HG03442 (cell line): Measurements from ENCODE around the gene LGR5.

Source experiments
- ATAC-seq: cut with Tn5 transposase; IDR thresholded peaks from one replicate; pipeline ENCODE4 v1.9.1; 2021; ENCODE audit warnings: mild to moderate bottlenecking, moderate library complexity; ENCODE audit not compliant: unreplicated experiment

LGR5 gene, protein sequence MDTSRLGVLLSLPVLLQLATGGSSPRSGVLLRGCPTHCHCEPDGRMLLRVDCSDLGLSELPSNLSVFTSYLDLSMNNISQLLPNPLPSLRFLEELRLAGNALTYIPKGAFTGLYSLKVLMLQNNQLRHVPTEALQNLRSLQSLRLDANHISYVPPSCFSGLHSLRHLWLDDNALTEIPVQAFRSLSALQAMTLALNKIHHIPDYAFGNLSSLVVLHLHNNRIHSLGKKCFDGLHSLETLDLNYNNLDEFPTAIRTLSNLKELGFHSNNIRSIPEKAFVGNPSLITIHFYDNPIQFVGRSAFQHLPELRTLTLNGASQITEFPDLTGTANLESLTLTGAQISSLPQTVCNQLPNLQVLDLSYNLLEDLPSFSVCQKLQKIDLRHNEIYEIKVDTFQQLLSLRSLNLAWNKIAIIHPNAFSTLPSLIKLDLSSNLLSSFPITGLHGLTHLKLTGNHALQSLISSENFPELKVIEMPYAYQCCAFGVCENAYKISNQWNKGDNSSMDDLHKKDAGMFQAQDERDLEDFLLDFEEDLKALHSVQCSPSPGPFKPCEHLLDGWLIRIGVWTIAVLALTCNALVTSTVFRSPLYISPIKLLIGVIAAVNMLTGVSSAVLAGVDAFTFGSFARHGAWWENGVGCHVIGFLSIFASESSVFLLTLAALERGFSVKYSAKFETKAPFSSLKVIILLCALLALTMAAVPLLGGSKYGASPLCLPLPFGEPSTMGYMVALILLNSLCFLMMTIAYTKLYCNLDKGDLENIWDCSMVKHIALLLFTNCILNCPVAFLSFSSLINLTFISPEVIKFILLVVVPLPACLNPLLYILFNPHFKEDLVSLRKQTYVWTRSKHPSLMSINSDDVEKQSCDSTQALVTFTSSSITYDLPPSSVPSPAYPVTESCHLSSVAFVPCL

DNA sequence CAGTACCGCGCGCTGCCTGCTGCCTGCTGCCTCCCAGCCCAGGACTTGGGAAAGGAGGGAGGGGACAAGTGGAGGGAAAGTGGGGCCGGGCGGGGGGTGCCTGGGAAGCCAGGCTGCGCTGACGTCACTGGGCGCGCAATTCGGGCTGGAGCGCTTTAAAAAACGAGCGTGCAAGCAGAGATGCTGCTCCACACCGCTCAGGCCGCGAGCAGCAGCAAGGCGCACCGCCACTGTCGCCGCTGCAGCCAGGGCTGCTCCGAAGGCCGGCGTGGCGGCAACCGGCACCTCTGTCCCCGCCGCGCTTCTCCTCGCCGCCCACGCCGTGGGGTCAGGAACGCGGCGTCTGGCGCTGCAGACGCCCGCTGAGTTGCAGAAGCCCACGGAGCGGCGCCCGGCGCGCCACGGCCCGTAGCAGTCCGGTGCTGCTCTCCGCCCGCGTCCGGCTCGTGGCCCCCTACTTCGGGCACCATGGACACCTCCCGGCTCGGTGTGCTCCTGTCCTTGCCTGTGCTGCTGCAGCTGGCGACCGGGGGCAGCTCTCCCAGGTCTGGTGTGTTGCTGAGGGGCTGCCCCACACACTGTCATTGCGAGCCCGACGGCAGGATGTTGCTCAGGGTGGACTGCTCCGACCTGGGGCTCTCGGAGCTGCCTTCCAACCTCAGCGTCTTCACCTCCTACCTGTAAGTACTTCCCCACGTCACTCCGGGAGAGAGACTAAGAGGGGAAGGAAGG is at the start of gene LGR5:
Gene LGR5, plus strand, starts transcription at position 186 of the 732 bp plus-strand sequence. Its CDS starts 283 bp downstream, at position 469.
- ATAC-seq, result peak; percentile 37

- peak; percentile 97 for ATAC-seq
Measured at GRCh38 chr12:71392521-71393145, 47.0 kb upstream of the LGR5 start.

GRCh38 chr12:71393625-71394024 is 46.0 kb upstream of the LGR5 start:
- ATAC-seq, result no peak

DNA sequence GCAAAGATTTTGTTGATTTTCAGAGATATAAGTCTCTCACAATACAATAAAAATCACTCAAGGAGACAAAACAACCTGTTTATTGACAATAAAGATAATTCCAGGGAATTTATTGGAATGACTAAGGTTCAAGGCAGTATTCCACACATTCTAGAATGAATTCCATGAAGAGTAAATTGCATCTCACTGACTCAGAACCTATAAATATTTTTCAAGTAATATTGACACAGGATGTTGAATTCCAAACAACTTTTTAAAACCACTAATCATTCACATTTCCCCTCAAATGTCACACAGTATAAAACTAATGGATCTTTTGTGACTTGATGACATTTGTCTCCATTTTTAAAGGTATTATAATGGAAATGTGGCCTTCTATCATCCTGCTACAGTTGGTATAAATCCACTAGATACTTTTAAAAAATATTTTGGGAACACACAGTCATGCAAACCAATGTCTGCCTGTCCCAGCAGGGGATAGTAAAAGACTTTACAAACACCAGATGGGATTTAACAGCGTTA is 42.1 kb upstream of the LGR5 start:
- no peak for ATAC-seq

GRCh38 chr12:71399197-71399596 is 40.4 kb upstream of the LGR5 start:
- ATAC-seq, result no peak

GRCh38 chr12:71400481-71400880 is 39.1 kb upstream of the LGR5 start:
- peak; percentile 59 for ATAC-seq

DNA sequence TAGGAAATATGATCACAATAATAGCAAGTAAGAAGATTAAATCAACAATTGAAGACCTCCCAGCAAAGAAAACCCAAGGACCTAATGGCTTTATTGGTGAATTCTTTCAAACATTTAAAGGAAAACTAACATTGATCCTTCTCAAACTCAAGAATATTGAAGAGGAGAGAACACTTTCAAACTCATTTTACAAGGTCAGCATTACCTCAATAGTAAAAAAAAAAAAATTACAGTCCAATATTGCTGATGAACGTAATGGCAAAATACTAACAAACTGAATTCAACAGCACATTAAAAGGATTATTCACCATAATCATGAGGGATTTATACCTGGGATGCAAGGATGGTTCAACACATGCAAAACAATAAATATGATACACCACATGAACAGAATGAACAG is 33.7 kb upstream of the LGR5 start:
- ATAC-seq, result no peak

GRCh38 chr12:71407732-71408131 is 31.9 kb upstream of the LGR5 start:
- ATAC-seq, result no peak

DNA sequence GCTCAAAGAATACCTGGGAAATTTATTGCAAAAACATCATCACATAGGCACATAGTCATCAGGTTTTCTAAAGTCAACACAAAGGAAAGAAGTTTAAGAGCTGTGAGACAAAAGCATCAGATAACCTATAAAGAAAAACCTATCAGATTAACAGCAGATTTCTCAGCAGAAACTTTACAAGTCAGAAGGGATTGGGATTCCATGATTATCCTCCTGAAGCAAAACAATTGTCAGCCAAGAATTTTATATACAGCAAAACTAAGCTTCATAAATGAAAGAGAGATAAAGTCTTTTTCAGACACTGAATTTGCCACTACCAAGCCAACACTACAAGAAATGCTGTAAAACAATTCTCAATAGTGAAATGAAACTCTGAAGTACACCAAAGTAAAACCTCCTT is 28.8 kb upstream of the LGR5 start:
- no peak for ATAC-seq

DNA sequence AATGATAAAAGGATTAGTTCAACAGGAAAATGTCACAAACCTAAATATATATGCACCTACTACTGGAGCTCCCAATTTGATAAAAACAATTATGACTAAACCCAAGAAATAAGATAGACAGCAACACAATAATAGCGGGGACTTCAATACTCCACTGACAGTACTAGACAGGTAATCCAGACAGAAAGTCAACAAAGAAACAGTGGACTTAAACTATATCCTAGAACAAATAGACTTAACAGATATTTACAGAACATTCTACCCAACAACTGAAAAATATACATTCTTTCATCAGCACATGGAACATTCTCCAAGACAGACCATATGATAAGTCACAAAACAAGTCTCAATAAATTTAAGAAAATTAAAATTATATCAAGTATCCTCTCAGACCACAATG is 28.0 kb upstream of the LGR5 start:
- no peak for ATAC-seq

- peak; percentile 79 for ATAC-seq
Measured at GRCh38 chr12:71415336-71416231, 24.0 kb upstream of the LGR5 start.

DNA sequence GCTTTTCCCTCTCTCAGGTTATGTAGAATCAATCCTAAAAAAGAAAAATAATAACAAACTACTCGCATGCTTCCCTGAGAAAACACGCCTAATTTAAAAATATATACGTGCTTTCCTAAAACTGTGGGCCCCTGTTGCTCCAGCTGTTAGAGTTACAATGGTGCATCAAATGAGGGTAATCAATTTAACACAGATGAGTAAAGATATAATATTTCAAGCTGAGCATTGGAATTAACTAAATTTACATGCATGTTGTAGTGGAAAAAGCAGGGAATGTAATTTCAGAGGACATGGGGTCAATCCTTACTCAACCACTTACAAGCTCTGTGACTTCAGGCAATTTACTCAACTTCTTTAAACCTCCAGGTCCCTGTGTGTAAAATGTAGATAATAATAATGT is 22.4 kb upstream of the LGR5 start:
- no peak for ATAC-seq

GRCh38 chr12:71420775-71421406 is 18.7 kb upstream of the LGR5 start:
- ATAC-seq, result no peak

- no peak for ATAC-seq
Measured at GRCh38 chr12:71425568-71426299, 13.9 kb upstream of the LGR5 start.

- ATAC-seq, result no peak
Measured at GRCh38 chr12:71426300-71427047, 13.1 kb upstream of the LGR5 start.

DNA sequence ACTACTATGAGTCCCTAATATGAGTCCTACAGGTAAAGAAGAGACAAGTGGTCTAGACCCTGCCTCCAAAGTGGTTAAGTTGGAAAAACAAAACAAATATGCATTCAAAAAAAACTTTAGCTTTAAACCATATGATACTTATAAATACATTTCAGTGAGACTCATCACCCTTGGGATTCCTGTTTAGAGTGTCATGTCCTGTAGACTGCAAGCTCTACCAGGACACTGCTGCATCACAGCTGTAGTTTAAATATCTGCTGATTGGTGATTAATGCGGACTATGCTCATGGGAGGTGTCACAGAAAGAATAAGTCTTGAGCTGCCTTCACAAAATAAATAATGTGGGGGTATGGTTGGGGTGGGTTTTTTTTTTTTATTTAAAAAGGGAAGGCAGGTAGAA is 8.8 kb upstream of the LGR5 start:
- no peak for ATAC-seq

DNA sequence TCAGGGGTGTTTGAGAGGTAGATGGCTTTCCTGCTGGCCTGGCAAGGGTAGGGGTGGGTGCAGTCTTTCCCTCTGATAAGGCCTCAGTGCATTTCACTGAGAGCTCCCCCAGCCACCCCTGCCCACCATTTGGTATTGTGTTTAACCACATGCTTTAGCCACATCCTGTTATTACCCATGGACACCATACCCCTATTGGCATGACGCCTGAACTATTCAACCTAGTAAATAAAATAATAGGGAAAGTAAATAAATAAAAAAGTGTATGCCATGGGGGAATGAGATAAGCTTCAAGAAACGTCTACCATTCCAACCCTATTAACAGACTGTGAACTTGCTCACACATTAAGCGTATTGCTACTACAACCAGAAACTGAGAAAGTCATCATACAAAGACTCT is 7.6 kb upstream of the LGR5 start:
- ATAC-seq, result no peak

GRCh38 chr12:71432936-71433335 is 6.7 kb upstream of the LGR5 start:
- ATAC-seq, result no peak
